ENCODE measurements around the gene BRAT1. TPM values are rescaled to one million over a fixed set of nuclear protein-coding genes. Genes with fewer than 3 reads are reported as not detected.
A peak's percentile ranks its signal among the peaks of the same experiment; 100 is the strongest.
"Not testable (repeated sequence)": the region's sequence is repeated elsewhere in the genome, so short reads cannot be mapped to it uniquely, and the experiment has no call there.

The BRAT1 gene
- total and polyA plus RNA-seq, 7 donors = 9.6 to 25.9 (median 20.0) TPM

DNA sequence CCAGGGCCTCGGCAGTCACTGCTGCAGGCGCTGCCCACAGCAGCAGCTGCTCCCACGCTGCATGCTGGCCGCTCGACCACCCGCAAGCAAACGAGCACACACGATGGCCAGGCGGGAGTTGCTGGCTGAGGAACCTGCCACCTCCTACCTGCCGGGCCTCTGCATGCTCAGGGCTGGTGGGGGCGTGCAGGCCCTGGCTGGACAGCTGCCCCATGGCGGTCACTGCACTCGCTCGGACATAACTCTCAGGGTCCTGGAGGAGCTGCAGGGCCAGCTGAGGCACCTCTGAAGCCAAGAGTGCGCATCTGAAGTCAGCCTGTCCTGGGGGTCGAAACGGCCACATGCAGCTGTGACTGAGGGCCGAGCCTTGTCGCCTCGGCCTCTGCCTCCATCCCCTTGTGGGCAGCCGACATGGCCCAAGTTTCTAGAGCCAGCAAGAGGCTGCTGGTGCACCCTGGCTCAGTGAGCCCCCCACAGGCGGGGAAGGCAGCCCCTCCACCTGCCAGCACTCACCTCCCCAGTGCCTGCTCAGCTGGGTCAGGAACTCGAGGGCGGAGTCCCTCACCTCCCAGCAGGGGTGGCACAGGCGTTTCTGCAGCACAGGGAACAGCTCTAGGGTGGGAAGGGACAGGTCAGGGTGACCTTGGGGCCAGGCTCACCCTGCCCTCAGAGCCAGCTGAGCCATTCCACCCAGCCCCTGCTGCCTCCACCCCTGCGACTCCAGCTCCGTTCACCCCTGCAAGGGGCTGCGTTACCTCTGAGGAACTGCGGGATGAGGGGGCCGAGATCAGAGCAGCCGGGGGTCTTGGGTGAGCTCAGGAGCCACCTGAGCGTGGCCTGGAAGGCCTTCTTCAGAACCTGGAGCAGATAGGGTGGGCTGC is 16.1 kb downstream of the BRAT1 start:
- H3K9me3 ChIP-seq = no peaks in the 10 kb centered on the region
- WGBS, 2 donors = 92% methylated on average over 32 of the region's 32 CpGs
- no peaks in the 10 kb centered on the region for H3K27me3 ChIP-seq
- DNase-seq = peak; percentile 55
- intact Hi-C loops (cut with DNase I) = no loop called here
- TF ChIP-seq POLR2AphosphoS5 (IDR thresholded peaks at IDR 0.05) (no peak), POLR2A (IDR thresholded peaks at IDR 0.05) (no peak), EP300 (IDR thresholded peaks at IDR 0.05) (no peak)
- TF ChIP-seq, protein P1, sequence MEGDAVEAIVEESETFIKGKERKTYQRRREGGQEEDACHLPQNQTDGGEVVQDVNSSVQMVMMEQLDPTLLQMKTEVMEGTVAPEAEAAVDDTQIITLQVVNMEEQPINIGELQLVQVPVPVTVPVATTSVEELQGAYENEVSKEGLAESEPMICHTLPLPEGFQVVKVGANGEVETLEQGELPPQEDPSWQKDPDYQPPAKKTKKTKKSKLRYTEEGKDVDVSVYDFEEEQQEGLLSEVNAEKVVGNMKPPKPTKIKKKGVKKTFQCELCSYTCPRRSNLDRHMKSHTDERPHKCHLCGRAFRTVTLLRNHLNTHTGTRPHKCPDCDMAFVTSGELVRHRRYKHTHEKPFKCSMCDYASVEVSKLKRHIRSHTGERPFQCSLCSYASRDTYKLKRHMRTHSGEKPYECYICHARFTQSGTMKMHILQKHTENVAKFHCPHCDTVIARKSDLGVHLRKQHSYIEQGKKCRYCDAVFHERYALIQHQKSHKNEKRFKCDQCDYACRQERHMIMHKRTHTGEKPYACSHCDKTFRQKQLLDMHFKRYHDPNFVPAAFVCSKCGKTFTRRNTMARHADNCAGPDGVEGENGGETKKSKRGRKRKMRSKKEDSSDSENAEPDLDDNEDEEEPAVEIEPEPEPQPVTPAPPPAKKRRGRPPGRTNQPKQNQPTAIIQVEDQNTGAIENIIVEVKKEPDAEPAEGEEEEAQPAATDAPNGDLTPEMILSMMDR (IDR thresholded peaks at IDR 0.05) = no peak
- no peaks in the 10 kb centered on the region for H3K4me1 ChIP-seq
- no peak overlapping the region for H3K27ac ChIP-seq
- peaks cover 0 to 64% (median 42%) of the 10 kb centered on the region in 4 donors for H3K36me3 ChIP-seq
- H3K4me3 ChIP-seq = no peak overlapping the region

DNA sequence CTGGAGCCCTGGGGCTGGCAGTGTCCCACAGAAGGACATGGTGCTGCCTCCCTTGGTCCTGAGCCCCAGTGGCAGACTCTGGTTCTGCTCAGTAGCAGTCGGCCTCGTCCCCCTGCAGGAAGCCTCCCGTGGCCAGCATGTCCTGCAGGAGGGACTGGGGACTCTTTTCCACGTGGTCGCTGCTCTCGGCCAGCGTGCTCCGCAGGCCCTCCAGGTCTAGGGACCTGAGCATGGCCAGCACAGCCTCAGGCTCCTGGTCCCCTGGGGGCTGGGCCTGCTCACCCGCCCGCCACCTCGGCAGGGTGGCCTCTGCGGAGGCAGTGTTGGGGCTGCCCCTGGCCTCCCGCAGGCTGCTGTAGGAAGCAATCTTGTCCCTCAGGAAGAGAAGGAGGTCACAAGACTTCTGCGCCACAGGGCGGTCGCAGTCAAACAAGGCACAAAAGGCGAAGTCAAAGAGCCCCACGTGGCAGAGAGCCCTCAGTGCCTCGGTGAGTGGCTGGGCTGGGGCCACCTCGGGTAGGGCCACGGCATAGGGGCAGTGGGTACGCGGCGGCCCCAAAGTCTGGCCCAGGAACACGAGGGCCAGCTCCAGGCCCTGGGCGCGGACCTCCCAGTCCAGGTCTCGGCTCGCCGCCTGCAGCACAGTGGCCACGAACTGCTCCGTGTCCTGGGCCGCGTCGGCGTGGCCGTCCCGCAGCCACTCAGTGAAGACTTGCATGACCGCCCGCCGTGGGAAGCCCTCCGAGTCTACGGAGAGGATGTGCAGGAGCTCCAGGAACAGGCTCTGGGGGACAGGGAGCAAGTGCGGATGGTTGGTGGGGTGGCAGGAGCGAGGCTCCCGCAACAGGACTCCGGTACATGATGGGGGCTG is 17.1 kb downstream of the BRAT1 start:
- Histone ChIP-seq H3K27ac (no peak overlapping the region), H3K36me3 (peaks cover 0 to 53% (median 34%) of the 10 kb centered on the region in 4 donors), H3K4me3 (no peak overlapping the region), H3K9me3 (no peaks in the 10 kb centered on the region), H3K4me1 (no peaks in the 10 kb centered on the region), H3K27me3 (no peaks in the 10 kb centered on the region)
- no peak for TF ChIP-seq POLR2AphosphoS5 (IDR thresholded peaks at IDR 0.05)
- no peak for TF ChIP-seq POLR2A (IDR thresholded peaks at IDR 0.05)
- no peak for TF ChIP-seq EP300 (IDR thresholded peaks at IDR 0.05)
- TF ChIP-seq, protein P1 (IDR thresholded peaks at IDR 0.05) = no peak
- peak; percentile 65 for DNase-seq
- 92 to 94% methylated on average over 47 of the region's 47 CpGs for WGBS, 2 donors
- intact Hi-C loops (cut with DNase I) = no loop called here

DNA sequence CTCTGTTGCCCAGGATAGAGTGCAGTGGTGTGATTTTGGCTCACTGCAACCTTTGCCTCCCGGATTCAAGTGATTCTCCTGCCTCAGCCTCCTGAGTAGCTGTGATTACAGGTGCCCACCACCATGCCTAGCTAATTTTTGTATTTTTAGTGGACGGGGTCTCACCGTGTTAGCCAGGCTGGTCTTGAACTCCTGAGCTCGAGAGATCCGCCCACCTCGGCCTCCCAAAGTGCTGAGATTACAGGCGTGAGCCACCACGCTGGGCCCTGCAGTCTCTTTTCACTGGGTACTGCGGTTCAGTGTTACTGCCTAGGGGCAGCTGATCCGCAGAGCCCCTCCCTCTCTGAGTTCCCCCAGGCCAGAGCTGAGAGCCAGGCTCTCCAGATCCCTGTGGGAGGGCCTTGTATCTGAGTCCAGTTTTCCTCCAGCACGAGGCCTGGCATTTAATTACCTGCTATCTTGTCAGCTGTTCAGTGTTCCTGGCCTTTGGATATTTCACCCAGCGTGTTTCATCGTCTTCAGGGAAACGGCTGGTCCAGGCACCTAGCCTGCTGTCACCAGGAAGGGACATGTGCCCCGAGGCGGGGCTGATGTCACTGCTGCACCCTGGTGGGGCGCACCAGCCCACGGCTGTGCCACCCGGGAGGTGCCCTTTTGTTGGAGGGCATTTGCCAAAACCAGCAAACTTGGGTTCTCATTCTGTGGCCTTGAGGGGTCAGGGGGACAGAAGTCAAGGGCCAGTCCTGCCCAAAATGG is 19.3 kb downstream of the BRAT1 start:
- H3K27me3 ChIP-seq = not testable (repeated sequence)
- WGBS, 2 donors = 51 to 65% methylated on average over 17 to 19 of the region's 19 CpGs

DNA sequence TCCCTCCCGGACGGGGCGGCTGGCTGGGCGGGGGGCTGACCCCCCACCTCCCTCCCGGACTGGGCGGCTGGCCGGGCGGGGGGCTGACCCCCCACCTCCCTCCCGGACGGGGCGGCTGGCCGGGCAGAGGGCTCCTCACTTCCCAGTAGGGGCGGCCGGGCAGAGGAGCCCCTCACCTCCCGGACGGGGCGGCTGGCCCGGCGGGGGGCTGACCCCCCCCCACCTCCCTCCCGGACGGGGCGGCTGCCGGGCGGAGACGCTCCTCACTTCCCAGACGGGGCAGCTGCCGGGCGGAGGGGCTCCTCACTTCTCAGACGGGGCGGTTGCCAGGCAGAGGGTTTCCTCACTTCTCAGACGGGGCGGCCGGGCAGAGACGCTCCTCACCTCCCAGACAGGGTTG is 21.1 kb downstream of the BRAT1 start:
- H3K4me3 ChIP-seq; H3K27ac ChIP-seq; DNase-seq; intact Hi-C loops (cut with DNase I); H3K9me3 ChIP-seq: not testable (repeated sequence)
- Histone ChIP-seq H3K4me1 (peaks cover 0 to 12% (median 4%) of the 10 kb centered on the region in 4 donors), H3K36me3 (peaks cover 0 to 15% (median 11%) of the 10 kb centered on the region in 4 donors), H3K27me3 (peaks cover 0 to 15% (median 0%) of the 10 kb centered on the region in 3 donors)
- 90 to 95% methylated on average over 22 to 30 of the region's 34 CpGs for WGBS, 2 donors

More for the DNA sequence above, 19.3 kb downstream of the BRAT1 start:
- H3K4me1 ChIP-seq; intact Hi-C loops (cut with DNase I); H3K4me3 ChIP-seq; H3K9me3 ChIP-seq; H3K27ac ChIP-seq; DNase-seq: not testable (repeated sequence)
- peaks cover 0 to 31% (median 17%) of the 10 kb centered on the region in 4 donors for H3K36me3 ChIP-seq

DNA sequence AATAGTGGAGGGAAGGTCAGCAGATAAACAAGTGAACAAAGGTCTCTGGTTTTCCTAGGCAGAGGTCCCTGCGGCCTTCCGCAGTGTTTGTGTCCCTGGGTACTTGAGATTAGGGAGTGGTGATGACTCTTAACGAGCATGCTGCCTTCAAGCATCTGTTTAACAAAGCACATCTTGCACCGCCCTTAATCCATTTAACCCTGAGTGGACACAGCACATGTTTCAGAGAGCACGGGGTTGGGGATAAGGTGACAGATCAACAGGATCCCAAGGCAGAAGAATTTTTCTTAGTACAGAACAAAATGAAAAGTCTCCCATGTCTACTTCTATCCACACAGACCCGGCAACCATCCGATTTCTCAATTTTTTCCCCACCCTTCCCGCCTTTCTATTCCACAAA is 21.8 kb downstream of the BRAT1 start:
- DNase-seq; H3K4me3 ChIP-seq; H3K9me3 ChIP-seq; H3K36me3 ChIP-seq; H3K27ac ChIP-seq; intact Hi-C loops (cut with DNase I): not testable (repeated sequence)
- peaks cover 0 to 17% (median 6%) of the 10 kb centered on the region in 4 donors for H3K4me1 ChIP-seq
- WGBS, 2 donors = 33 to 61% methylated on average over 2 to 5 of the region's 8 CpGs
- H3K27me3 ChIP-seq = peaks cover 0 to 21% (median 0%) of the 10 kb centered on the region in 3 donors

DNA sequence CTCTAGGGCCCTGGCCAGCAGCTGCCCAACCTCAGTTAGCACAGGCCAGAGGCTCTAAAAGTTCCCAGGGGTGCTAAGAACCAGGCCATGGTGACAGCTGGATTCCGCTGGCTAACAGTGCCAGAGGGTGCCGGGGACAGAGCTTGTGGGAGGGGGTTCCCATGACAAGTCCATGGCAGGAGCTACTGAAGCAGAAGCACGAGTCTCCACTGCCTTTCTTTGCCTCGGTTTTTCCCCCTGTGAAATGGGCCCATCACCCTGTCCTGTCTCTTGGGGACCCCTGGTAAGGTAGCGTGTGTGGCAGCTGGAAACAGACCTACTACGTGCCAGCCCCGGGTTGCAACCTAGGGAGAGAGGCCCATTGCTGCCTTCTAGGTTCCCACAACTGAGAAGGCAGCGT is 22.5 kb downstream of the BRAT1 start:
- DNase-seq; H3K4me3 ChIP-seq; H3K9me3 ChIP-seq; intact Hi-C loops (cut with DNase I); H3K36me3 ChIP-seq; H3K27ac ChIP-seq: not testable (repeated sequence)
- WGBS, 2 donors = 76 to 93% methylated on average over 7 of the region's 8 CpGs
- Histone ChIP-seq H3K4me1 (peaks cover 0 to 24% (median 6%) of the 10 kb centered on the region in 4 donors), H3K27me3 (peaks cover 0 to 22% (median 0%) of the 10 kb centered on the region in 3 donors)

DNA sequence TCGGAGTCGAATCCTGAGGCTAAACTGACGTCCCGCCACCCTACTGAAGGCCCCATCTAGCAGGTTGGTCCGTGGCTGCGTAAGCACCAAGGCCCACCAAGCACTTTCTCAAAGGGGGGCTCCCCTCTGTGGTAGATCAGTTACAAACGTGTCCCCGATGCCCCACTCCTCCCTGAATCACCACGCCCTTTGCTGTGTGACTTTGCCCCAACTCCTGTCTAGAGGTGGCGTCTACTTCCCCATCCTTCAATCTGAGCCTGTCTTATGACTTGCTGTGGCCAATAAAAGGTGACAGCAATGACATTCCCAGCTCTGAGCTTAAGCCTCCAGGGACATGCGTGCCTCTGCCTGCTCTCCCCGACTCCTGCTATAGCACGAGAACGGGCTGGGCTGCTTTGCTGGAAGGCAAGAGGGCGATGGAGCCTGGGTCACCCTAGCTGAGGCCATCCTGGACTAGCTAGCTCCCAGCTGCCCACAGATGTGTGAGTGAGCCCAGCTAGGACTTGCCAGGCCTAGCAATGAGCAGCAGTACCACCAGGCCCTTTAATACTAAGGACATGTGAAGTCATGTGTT is 23.0 kb downstream of the BRAT1 start:
- 42 to 70% methylated on average over 11 to 13 of the region's 15 CpGs for WGBS, 2 donors

DNA sequence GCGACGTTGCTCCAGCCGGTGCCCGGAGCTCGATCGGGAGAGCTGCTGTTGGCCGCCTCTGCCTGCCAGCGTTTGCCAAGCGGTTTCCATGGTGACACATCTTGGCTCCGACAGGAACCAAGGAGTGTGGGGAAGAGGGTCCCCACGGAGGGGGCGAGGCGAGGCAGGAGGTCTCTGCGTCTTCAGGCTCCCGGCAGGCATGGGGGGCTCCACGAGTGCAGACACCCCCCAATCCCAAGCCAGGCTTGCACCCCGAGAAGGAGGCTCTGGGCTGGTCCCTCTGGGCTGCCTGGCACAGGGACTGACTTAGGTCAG is 23.6 kb downstream of the BRAT1 start:
- H3K36me3 ChIP-seq; DNase-seq; H3K27ac ChIP-seq; intact Hi-C loops (cut with DNase I); H3K9me3 ChIP-seq; H3K4me3 ChIP-seq: not testable (repeated sequence)
- 14 to 51% methylated on average over 15 to 17 of the region's 17 CpGs for WGBS, 2 donors
- H3K4me1 ChIP-seq = peaks cover 0 to 24% (median 6%) of the 10 kb centered on the region in 4 donors
- H3K27me3 ChIP-seq = peaks cover 0 to 32% (median 9%) of the 10 kb centered on the region in 3 donors

More for the DNA sequence above, 23.0 kb downstream of the BRAT1 start:
- DNase-seq; H3K4me3 ChIP-seq; H3K27ac ChIP-seq; intact Hi-C loops (cut with DNase I); H3K9me3 ChIP-seq; H3K36me3 ChIP-seq: not testable (repeated sequence)
- Histone ChIP-seq H3K27me3 (peaks cover 0 to 27% (median 3%) of the 10 kb centered on the region in 3 donors), H3K4me1 (peaks cover 0 to 24% (median 6%) of the 10 kb centered on the region in 4 donors)

All from sigmoid colon (tissue), 7 donors.